Kidney epithelial cell (primary cell): ENCODE measurements around the gene NKAIN4. TPM values are rescaled to one million over a fixed set of nuclear protein-coding genes. Genes with fewer than 3 reads are reported as not detected.

Experiments
- DNase-seq: peaks from one replicate; pipeline ENCODE4 v3.0.0-alpha.2; 2010; ENCODE audit warnings: low read depth
- H3K27me3 ChIP-seq: 2 replicates; pipeline ENCODE4 v1.6.0; 2011; ENCODE audit warnings: low read length; ENCODE audit not compliant: control insufficient read depth, insufficient read depth
- H3K36me3 ChIP-seq: 2 replicates; pipeline ENCODE4 v1.5.1; 2011; ENCODE audit warnings: low read length; ENCODE audit not compliant: control insufficient read depth, insufficient read depth
- H3K4me3 ChIP-seq: 2 replicates; pipeline ENCODE4 v1.5.1; 2011; ENCODE audit warnings: low read depth, mild to moderate bottlenecking, control low read depth, low read length
- CTCF ChIP-seq: IDR thresholded peaks from 2 replicates; pipeline ENCODE4 v1.5.1; 2011; ENCODE audit warnings: mild to moderate bottlenecking, moderate library complexity, low read length, control low read depth, inconsistent platforms; ENCODE audit not compliant: insufficient read depth, poor library complexity, severe bottlenecking
- total RNA-seq: library from RNA; depleted of rRNA; stranded (reverse); fragments of >200 nt; gene quantifications from 2 replicates; pipeline ENCODE4 v1.2.3, GENCODE V29; 2015

NKAIN4 gene
- total RNA-seq, 1 donor from 2014 or later: 65.4 TPM

GRCh38 chr20:63194007-63194796 lies 60.1 kb downstream of the NKAIN4 start:
- DNase-seq: no peak
- H3K36me3 ChIP-seq: no peaks in the 10 kb centered on the region
- H3K4me3 ChIP-seq: no peak overlapping the region
- H3K27me3 ChIP-seq: peaks cover 1% of the 10 kb centered on the region
- TF ChIP-seq CTCF: no peak

GRCh38 chr20:63192721-63193120 lies 61.5 kb downstream of the NKAIN4 start:
- no peak for TF ChIP-seq CTCF

GRCh38 chr20:63191400-63191799 lies 62.9 kb downstream of the NKAIN4 start:
- Histone ChIP-seq H3K27me3 (peaks cover 7% of the 10 kb centered on the region), H3K4me3 (no peak overlapping the region), H3K36me3 (no peaks in the 10 kb centered on the region)
- TF ChIP-seq CTCF: no peak
- DNase-seq: no peak

More at GRCh38 chr20:63192721-63193120, 61.5 kb downstream of the NKAIN4 start:
- peaks cover 7% of the 10 kb centered on the region for H3K27me3 ChIP-seq
- no peaks in the 10 kb centered on the region for H3K36me3 ChIP-seq
- H3K4me3 ChIP-seq: no peak overlapping the region
- no peak for DNase-seq

GRCh38 chr20:63190828-63191227 lies 63.4 kb downstream of the NKAIN4 start:
- peaks cover 7% of the 10 kb centered on the region for H3K27me3 ChIP-seq
- H3K4me3 ChIP-seq: no peak overlapping the region
- DNase-seq: no peak
- no peaks in the 10 kb centered on the region for H3K36me3 ChIP-seq
- no peak for TF ChIP-seq CTCF

Other genes with a start within 250 kb of the NKAIN4 start
- not detected in 2 replicates for gene BHLHE23, start 247.5 kb downstream of the NKAIN4 start, total RNA-seq
- 54.3 and 54.8 TPM in 2 replicates for gene YTHDF1, start 38.3 kb downstream of the NKAIN4 start, total RNA-seq
- gene BIRC7, start 18.6 kb downstream of the NKAIN4 start, total RNA-seq: 12.8 and 19.2 TPM in 2 replicates
- gene ARFGAP1, start 18.4 kb upstream of the NKAIN4 start, total RNA-seq: 109 and 121 TPM in 2 replicates
- not detected in 2 replicates for gene COL20A1, start 38.7 kb upstream of the NKAIN4 start, total RNA-seq
- not detected in 2 replicates for gene CHRNA4, start 106.9 kb upstream of the NKAIN4 start, total RNA-seq
- 0.04 and 0.21 TPM in 2 replicates for gene KCNQ2, start 218.2 kb upstream of the NKAIN4 start, total RNA-seq
- gene EEF1A2, start 244.6 kb upstream of the NKAIN4 start, total RNA-seq: 14.9 and 18.0 TPM in 2 replicates